Pulmonary artery endothelial cell (primary cell): Measurements from ENCODE around the gene TMED1. TPM values are rescaled to one million over a fixed set of nuclear protein-coding genes. Genes with fewer than 3 reads are reported as not detected.

Experiments
- DNase-seq: peaks from one replicate; pipeline ENCODE4 v3.0.0-alpha.2; 2011; ENCODE audit warnings: low read depth, low spot score
- total RNA-seq: library from RNA; depleted of rRNA; stranded (reverse); fragments of >200 nt; gene quantifications from 2 replicates; pipeline ENCODE4 v1.2.3, GENCODE V29; 2014

TMED1 gene
- total RNA-seq, 1 donor from 2014 or later: 39.4 TPM

DNA sequence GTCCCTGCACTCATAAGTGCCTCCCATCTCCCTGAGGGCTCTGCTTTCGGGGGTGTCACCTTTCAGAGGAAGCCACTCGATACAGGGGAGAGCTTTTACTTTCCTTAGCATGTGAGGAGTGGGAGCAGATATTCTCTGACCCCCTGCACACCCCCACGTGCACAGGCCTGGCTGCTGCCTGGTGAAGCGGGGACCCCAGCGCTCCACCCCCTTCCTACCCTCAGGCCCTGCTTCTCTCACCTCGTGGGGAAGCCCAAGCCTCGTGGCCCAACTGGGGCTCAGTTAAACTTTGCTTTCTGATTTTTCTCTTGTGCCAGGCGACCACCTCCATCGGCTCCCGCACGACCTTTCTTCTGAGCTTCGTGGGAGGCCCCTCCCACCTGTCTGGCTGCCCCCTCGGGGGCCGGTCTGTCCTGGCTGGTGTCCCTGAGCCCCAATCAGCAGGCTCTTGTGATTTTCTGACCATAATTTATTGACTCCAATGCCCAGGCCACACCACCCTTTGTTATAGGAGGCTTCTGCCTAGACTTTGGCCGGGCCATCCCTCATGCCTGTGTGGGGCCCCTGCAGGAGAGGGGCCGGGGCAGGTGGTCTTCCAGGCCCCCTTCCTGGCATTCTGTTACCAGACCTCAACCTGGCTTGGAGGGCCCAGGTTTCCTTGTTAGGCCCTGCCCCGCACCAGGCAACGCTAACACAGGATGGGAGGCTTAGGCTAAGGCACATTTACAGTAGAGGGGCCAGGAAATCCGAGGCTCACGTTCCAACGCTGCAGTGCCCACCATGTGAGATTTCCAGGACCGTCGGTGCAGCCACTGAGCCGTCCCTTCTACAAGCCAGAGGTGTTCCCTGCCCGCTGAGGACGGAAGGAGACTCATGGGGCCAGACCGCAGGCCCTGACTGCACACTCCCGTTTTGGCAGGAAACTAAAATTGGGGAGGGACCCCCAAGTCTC lies 3.7 kb downstream of the TMED1 start:
- no peak for DNase-seq

- DNase-seq: no peak
Measured at GRCh38 chr19:10830931-10831779, 4.9 kb downstream of the TMED1 start.

DNA sequence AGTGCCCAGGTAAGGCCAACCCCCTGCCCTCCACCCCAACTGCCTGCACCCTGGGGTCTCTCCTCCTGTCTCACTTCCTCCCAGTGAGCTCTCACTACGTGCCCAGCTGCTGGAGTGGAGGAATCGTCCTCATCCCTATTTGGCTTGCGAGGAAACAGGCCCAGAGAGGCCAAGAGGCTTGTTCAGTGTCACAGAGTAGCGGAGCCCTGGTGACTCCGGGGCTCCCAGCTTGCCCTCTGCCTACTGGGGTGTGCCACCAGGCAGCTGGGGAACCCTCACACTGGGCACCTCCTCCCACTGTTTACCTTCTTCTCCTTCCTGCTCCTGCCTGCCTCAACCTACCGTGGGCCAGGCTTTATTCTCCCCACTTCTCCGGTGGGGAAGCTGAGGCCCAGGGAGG lies 5.6 kb downstream of the TMED1 start:
- DNase-seq: no peak

DNA sequence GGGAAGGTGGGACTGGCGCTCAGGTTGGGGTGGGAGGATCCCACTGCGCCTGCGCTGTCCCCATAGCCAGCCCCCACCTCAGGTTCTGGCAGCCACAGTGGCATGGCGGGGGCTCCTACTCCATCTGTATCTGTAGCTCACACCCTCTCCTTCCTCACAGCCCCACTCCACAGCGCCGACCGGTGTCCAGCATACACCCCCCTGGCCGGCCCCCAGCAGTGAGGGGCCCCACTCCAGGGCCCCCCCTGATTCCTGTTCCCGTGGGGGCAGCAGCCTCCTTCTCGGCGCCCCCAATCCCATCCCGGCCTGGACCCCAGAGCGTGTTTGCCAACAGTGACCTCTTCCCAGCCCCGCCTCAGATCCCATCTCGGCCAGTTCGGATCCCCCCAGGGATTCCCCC lies 6.0 kb downstream of the TMED1 start:
- DNase-seq: no peak

DNA sequence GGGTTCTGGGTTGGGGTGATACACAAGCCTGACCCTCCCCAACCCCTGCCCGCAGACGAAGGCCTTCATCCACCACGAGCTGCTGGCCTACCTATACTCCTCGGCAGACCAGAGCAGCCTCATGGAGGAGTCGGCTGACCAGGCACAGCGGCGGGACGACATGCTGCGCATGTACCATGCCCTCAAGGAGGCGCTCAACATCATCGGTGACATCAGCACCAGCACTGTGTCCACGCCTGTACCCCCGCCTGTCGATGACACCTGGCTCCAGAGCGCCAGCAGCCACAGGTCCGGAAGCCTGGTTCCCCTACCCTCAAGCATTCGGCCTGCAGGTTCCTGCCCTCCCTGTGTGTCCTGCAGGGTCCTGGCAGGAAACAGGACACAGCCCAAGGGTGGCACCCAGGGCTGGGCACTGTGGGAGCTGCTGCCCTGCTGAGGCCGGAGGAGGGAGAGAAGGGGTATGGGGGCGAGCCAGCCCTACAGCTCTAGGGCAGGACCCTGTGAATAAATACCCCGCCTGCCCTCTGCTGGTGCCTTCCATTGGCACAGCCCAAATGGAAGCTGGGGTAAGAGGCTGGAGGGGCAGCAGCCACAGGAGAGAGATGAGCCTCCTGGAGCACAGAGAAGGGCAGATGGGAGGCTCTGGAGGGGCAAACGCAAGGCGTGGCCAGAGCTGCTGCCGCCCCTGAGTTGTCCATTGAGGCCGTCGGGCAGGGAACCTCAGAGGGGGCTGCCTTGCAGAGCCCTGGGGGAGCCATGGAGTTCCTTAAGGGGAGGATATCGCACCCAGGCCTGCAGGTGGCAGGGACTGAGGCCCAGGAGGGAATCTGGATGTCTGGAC lies 6.8 kb downstream of the TMED1 start:
- no peak for DNase-seq

- no peak for DNase-seq
Measured at GRCh38 chr19:10826846-10827245, 9.2 kb downstream of the TMED1 start.

- DNase-seq: no peak
Measured at GRCh38 chr19:10826231-10826630, 9.8 kb downstream of the TMED1 start.

DNA sequence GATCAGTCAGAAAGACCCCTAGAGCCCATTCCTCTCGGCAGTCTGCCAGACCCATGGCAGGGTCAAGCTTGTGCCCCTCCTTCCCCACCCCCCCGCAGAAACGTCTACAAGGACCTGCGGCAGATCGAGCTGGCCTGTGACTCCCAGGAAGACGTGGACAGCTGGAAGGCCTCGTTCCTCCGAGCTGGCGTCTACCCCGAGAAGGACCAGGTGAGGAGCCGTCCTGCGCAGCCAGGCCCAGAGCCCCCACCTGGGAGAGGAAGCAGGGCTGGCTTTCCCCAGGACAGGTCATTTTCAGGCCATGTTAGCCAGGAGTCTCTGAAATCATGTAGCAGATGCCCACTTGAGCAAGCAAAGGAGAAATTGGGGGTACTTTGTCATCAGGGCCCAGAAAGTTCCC lies 12.3 kb downstream of the TMED1 start:
- no peak for DNase-seq

- no peak for DNase-seq
Measured at GRCh38 chr19:10820173-10820572, 15.8 kb downstream of the TMED1 start.

DNA sequence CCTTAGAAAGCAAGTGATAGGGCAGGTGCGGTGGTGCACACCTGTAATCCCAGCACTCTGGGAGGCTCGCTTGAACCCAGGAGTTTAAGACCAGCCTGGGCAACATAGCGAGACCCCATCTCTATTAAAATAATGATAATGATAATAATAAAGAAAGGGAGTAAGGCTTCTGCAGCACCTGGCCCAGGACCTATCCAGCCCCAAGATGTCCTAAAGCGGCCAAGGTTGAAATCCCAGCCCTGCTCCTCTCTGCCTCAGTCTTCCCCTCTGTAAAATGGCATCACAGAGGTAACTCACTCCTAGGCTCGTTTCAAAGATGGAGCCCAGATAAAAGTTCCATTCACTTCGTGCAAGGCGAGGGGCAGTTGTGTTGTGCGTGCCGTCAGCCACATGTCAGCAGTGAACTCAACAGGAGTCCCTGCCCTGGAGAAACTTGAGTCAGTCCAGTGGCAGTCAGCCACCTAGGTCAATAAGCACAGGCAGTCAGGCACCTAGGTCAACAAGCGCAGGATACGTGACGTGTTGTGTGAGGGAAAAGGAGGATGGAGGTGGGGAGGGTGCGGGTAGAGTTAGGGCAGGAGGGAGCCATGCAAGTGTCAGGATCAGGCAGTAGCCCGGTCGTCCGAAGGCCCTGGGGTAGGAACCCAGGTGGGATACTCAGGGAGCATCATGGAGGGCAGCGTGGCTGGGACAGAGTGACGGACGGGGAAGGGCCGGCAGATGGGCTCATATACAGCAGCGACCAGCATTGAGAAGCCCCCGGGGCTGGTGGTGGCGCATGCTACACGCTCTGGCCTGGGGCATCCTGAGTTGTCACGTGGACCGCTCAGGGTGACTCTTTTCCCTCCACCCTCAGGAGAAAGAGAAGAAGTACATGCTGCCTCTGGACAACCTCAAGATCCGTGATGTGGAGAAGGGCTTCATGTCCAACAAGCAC lies 16.6 kb downstream of the TMED1 start:
- no peak for DNase-seq

DNA sequence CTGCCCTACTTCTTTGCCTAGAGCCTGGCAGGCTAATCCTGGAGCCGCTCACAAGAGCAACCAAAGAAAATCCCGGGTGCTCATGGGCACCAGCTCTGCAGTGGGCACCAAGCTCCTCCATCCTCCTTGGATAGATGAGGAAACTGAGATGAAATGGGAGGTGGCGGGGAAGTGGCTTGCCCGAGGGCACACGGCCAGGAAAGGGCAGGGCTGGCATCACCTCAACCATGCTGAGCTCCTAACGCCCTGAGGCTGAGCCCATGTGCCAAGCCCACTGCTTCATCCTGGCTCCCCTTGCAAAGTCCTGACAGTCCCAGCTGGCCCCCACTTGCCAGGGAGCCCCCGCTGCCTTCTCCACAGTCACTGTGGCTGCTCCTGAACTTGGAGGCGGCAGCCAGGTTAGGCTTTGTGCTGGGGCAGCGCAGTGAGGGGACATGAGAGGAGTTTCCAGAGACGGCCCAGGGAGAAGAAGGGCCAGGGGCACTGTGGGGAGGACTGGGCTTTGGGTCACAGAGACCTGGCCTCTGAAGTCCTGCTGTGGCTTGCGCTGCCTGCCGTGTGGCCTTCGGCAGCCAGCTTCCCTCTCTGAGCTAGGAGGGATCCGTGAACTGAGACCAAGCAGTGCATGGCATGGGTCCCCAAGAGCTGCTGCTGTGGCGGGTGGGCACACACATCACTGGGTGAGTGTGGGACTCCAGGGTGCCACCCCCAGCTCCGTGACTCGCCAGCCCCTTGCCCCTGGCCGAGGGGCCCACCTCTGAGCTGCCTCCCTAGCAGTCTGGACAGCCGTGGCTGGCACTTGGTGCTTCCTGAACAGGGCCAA lies 17.5 kb downstream of the TMED1 start:
- DNase-seq: no peak

GRCh38 chr19:10817291-10818038 lies 18.5 kb downstream of the TMED1 start:
- DNase-seq: no peak

GRCh38 chr19:10816691-10817090 lies 19.3 kb downstream of the TMED1 start:
- no peak for DNase-seq

GRCh38 chr19:10815969-10816644 lies 19.9 kb downstream of the TMED1 start:
- DNase-seq: no peak

- no peak for DNase-seq
Measured at GRCh38 chr19:10815007-10815536, 20.9 kb downstream of the TMED1 start.

DNA sequence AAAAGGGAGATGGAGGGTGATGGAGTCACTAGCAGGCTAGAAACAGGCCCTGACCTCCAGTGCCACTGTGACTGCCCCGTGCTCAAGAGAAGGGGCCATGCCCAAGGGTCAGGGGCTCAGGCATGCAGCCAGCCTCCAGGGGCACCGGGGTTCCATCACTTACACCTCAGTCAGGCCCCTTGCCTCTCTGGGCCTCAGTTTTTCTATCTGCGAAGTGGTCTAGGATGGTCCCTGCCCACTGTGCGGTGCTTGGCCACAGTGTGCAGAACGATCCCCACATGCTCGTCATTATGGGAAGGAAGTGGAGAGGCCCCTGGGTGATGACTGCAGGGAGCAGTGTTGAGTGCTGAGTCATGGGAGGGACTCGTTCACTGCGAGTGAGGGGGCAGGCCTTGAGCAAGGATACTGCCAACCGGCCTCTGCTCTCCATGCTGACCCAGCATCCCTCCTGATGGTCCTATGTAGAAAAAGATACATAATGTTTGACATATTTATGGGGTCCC lies 23.1 kb downstream of the TMED1 start:
- DNase-seq: peak; percentile 68

GRCh38 chr19:10812196-10812595 lies 23.8 kb downstream of the TMED1 start:
- DNase-seq: no peak
